Panc1 (cell line): ENCODE results near the gene PNPLA2. TPM values are rescaled to one million over a fixed set of nuclear protein-coding genes. Genes with fewer than 3 reads are reported as not detected.

Experiments used
- ATAC-seq: fragments of 200-7000 bp; cut with Tn5 transposase; 2 replicates; pipeline ENCODE4 v1.9.1; 2020; ENCODE audit warnings: mild to moderate bottlenecking, moderate library complexity
- BruUV-seq: library from RNA; stranded (reverse); fragments of 400-500 nt; replicated peaks from 2 replicates; lab custom pipeline; 2021; lab: Mats Ljungman, UMichigan
- CTCF ChIA-PET: fragments of 300-600 bp; sonication (Branson Sonifier 250); formaldehyde crosslinking; loops from one replicate; lab custom pipeline; 2022; ENCODE audit warnings: antibody characterized with exemption; lab: Charles Lee
- POLR2A ChIA-PET: fragments of 300-600 bp; sonication (Branson Sonifier 250); formaldehyde crosslinking; loops from one replicate; lab custom pipeline; 2022; ENCODE audit warnings: antibody characterized with exemption; lab: Charles Lee
- DNase-seq: peaks from one replicate; pipeline ENCODE4 v3.0.0-alpha.2; 2010; ENCODE audit warnings: low read depth, low spot score
- H3K27ac ChIP-seq: 2 replicates; pipeline ENCODE4 v1.5.1; 2011; ENCODE audit warnings: mild to moderate bottlenecking, low read length, inconsistent platforms
- H3K27me3 ChIP-seq: fragments of 200-500 bp; sonication (Bioruptor generic); 2 replicates; pipeline ENCODE4 v1.6.0; 2014; ENCODE audit warnings: low read length, inconsistent platforms; ENCODE audit not compliant: control insufficient read depth, insufficient read depth
- H3K36me3 ChIP-seq: fragments of 200-500 bp; sonication (Bioruptor generic); 2 replicates; pipeline ENCODE4 v1.5.1; 2014; ENCODE audit warnings: inconsistent platforms, mild to moderate bottlenecking, low read length, moderate library complexity; ENCODE audit not compliant: control insufficient read depth, insufficient read depth
- H3K4me1 ChIP-seq: 2 replicates; pipeline ENCODE4 v1.5.1; 2011; ENCODE audit warnings: inconsistent platforms, mild to moderate bottlenecking, low read length, moderate library complexity; ENCODE audit not compliant: control insufficient read depth, insufficient read depth
- H3K4me3 ChIP-seq, 2 experiments: 2 replicates each; pipeline ENCODE4 v1.5.1; 2011 to 2012; ENCODE audit warnings: low read depth in 2 of 2, low read length in 2 of 2, mild to moderate bottlenecking in 2 of 2, inconsistent platforms in 1 of 2, moderate library complexity in 1 of 2
- H3K9me3 ChIP-seq: fragments of 200-500 bp; sonication (Bioruptor generic); 2 replicates; pipeline ENCODE4 v1.5.1; 2014; ENCODE audit warnings: low read depth, mild to moderate bottlenecking, inconsistent platforms, low read length, moderate library complexity; ENCODE audit not compliant: control insufficient read depth, insufficient read depth
- POLR2AphosphoS5 ChIP-seq: IDR thresholded peaks from 2 replicates; pipeline ENCODE4 v1.6.1; 2012; ENCODE audit warnings: mild to moderate bottlenecking, low read depth, low read length, moderate library complexity
- SIN3A ChIP-seq: IDR thresholded peaks from 2 replicates; pipeline ENCODE4 v1.6.1; 2012; ENCODE audit warnings: low read depth, mild to moderate bottlenecking, low read length, moderate library complexity, borderline replicate concordance; ENCODE audit not compliant: insufficient read depth
- TCF7L2 ChIP-seq: IDR thresholded peaks from 2 replicates; pipeline ENCODE4 v1.6.1; 2011; ENCODE audit warnings: mild to moderate bottlenecking, low read depth, low read length, inconsistent platforms
- in situ Hi-C: cut with HindIII; loops from 2 replicates; pipeline ENCODE4 v1.10.0; 2016; ENCODE audit warnings: low sequenced_read_pairs, low pct_unique_long_range_greater_than_20kb
- intact Hi-C: fragments of 100-400 bp; cut with micrococcal nuclease; formaldehyde crosslinking; loops from one replicate; pipeline ENCODE4 v1.10.0; 2022; ENCODE audit not compliant: unreplicated experiment
- total RNA-seq: library from RNA; stranded (reverse); gene quantifications from one replicate; pipeline ENCODE4 v1.2.1, GENCODE V29; 2021; ENCODE audit not compliant: unreplicated experiment
- TF ChIP-seq, protein P1 (sequence below): fragments of 450-650 bp; IDR thresholded peaks from 2 replicates; pipeline ENCODE4 v1.5.1; 2017; ENCODE audit warnings: mild to moderate bottlenecking
- TF ChIP-seq, protein P2 (sequence below), 2 experiments: IDR thresholded peaks; 2 replicates each; pipeline ENCODE4 v1.6.1; 2011 to 2012; ENCODE audit warnings: low read depth in 2 of 2, control low read depth in 1 of 2, low read length in 1 of 2, mild to moderate bottlenecking in 1 of 2, moderate library complexity in 1 of 2; ENCODE audit not compliant: insufficient read depth in 1 of 2

Gene PNPLA2
- total RNA-seq, 1 experiment from 2014 or later, result 244 TPM

DNA sequence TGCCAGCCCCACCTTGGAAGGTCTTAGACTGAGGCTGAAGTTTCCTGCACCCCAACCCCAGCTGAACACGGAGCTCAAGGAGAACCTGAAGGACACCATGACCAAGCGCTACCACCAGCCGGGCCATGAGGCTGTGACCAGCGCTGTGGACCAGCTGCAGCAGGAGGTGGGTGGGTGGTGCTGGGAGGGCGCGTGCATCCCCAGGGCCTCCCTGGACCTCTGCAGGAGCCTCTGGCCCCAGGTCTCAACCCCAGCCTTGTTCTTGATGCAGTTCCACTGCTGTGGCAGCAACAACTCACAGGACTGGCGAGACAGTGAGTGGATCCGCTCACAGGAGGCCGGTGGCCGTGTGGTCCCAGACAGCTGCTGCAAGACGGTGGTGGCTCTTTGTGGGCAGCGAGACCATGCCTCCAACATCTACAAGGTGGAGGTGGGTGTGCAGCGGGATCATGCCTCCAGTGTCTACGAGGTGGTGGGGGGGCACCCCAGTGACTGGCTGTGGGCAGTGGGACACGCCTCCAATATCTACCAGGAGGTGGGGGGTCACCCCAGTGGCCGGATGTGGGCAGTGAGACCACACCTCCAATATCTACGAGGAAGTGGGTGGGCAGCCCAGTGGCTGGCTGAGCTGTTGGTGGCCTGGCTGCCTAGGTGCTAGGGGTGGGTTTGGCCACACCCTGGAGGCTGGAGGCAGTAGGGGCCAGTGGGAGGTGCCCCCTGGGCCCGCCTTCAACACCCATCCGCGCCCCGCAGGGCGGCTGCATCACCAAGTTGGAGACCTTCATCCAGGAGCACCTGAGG, 18.7 kb downstream of the PNPLA2 start:
- POLR2A ChIA-PET, result interaction anchor here (0.6 kb wide), 2 partner anchors 10 to 27 kb away, joined by 5 to 6 read pairs; partner anchors contain the start of gene CRACR2B
- intact Hi-C loops (no loop called here), in situ Hi-C loops (no loop called here)
- Histone ChIP-seq H3K36me3 (peaks cover 5% of the 10 kb centered on the region; the same call in 1 of the 2 replicates), H3K9me3 (no peaks in the 10 kb centered on the region), H3K27me3 (no peaks in the 10 kb centered on the region), H3K4me3 (no peak overlapping the region; a peak in 1 of 4 replicates), H3K4me1 (peaks cover 63% of the 10 kb centered on the region), H3K27ac (peak overlapping the region; percentile 92)
- no TSS peak for BruUV-seq
- TF ChIP-seq, protein P1, sequence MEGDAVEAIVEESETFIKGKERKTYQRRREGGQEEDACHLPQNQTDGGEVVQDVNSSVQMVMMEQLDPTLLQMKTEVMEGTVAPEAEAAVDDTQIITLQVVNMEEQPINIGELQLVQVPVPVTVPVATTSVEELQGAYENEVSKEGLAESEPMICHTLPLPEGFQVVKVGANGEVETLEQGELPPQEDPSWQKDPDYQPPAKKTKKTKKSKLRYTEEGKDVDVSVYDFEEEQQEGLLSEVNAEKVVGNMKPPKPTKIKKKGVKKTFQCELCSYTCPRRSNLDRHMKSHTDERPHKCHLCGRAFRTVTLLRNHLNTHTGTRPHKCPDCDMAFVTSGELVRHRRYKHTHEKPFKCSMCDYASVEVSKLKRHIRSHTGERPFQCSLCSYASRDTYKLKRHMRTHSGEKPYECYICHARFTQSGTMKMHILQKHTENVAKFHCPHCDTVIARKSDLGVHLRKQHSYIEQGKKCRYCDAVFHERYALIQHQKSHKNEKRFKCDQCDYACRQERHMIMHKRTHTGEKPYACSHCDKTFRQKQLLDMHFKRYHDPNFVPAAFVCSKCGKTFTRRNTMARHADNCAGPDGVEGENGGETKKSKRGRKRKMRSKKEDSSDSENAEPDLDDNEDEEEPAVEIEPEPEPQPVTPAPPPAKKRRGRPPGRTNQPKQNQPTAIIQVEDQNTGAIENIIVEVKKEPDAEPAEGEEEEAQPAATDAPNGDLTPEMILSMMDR, result no peak
- peak; percentile 70 for TF ChIP-seq POLR2AphosphoS5
- TF ChIP-seq SIN3A, result peak; percentile 45; the same call in 1 of the 2 replicates
- TF ChIP-seq TCF7L2, result 0 out of 2 replicates have a peak, but pooled peaks have one; percentile 8
- peak; percentile 17 for ATAC-seq
- DNase-seq, result no peak
- CTCF ChIA-PET, result interaction anchor here (0.7 kb wide), 1 partner anchor 213 kb away, joined by 8 read pairs; no protein-coding TSS in a partner anchor

DNA sequence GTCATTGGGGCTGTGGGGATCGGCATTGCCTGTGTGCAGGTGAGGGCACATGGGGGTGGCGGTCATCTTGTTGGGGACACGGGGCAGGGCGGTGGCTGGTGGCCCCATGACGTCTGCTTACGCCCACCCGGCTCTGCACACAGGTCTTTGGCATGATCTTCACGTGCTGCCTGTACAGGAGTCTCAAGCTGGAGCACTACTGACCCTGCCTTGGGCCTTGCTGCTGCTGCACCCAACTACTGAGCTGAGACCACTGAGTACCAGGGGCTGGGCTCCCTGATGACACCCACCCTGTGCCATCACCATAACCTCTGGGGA, 19.2 kb downstream of the PNPLA2 start:
- CTCF ChIA-PET, result interaction anchor here (0.7 to 1.3 kb wide), 2 partner anchors 17 to 213 kb away, joined by 3 to 8 read pairs; no protein-coding TSS in a partner anchor
- H3K4me1 ChIP-seq, result peaks cover 63% of the 10 kb centered on the region
- peak; percentile 5 for ATAC-seq
- H3K27me3 ChIP-seq, result no peaks in the 10 kb centered on the region
- in situ Hi-C loops (no loop called here), intact Hi-C loops (no loop called here)
- DNase-seq, result no peak
- POLR2A ChIA-PET, result no interaction called here
- H3K27ac ChIP-seq, result peak overlapping the region; percentile 92
- peaks cover 5% of the 10 kb centered on the region; the same call in 1 of the 2 replicates for H3K36me3 ChIP-seq
- H3K9me3 ChIP-seq, result no peaks in the 10 kb centered on the region
- TF ChIP-seq, protein P1, result no peak
- TF ChIP-seq POLR2AphosphoS5, result peak; percentile 9; the same call in 1 of the 2 replicates
- no peak overlapping the region for H3K4me3 ChIP-seq
- no TSS peak for BruUV-seq

DNA sequence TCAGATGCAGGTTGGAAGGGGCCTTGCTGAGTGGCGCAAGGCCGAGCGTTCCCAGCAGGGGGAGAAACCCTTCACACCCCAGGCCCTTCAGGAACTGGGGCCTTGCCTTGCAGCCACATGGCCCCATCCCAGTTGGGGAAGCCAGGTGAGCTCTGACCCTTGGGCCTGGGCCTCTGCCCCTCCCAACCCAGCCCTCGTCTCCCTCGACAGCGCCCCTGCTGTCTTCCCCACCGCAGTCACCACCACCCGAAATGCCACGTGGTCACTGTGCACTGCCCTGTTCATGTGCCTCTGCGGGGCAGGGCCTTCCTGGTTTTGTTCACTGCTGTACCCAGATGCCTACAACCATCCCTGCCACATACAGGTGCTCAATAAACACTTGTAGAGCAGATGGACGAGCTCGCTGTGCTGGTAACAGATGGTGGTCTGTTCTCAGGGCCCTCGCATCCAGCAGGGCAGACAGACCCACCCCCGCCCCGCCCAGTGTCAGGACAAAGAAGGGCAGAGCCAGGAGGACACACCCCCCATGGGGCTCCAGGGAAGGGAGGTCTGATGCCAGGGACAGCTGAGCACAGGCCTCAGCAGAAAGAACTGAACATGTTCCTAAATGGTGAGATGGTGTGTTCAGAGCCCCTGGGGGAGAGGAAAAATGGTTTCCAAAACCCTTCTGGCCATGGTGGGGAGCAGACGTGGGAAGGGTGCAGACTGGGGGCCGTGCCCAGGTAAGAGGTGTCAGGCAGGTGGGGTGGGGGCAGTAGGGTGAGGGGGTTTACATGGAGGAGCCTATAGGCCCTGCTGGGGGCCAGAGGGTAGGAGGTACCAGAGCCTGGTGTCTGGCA, 19.9 kb downstream of the PNPLA2 start:
- DNase-seq (no peak), ATAC-seq (peak; percentile 44)
- H3K27ac ChIP-seq, result peak overlapping the region; percentile 92
- H3K27me3 ChIP-seq, result no peaks in the 10 kb centered on the region
- TF ChIP-seq, protein P1, result peak; percentile 91
- TF ChIP-seq TCF7L2 (0 out of 2 replicates have a peak, but pooled peaks have one; percentile 21), SIN3A (peak; percentile 95), POLR2AphosphoS5 (peak; percentile 78; the same call in 1 of the 2 replicates)
- TF ChIP-seq, protein P2, sequence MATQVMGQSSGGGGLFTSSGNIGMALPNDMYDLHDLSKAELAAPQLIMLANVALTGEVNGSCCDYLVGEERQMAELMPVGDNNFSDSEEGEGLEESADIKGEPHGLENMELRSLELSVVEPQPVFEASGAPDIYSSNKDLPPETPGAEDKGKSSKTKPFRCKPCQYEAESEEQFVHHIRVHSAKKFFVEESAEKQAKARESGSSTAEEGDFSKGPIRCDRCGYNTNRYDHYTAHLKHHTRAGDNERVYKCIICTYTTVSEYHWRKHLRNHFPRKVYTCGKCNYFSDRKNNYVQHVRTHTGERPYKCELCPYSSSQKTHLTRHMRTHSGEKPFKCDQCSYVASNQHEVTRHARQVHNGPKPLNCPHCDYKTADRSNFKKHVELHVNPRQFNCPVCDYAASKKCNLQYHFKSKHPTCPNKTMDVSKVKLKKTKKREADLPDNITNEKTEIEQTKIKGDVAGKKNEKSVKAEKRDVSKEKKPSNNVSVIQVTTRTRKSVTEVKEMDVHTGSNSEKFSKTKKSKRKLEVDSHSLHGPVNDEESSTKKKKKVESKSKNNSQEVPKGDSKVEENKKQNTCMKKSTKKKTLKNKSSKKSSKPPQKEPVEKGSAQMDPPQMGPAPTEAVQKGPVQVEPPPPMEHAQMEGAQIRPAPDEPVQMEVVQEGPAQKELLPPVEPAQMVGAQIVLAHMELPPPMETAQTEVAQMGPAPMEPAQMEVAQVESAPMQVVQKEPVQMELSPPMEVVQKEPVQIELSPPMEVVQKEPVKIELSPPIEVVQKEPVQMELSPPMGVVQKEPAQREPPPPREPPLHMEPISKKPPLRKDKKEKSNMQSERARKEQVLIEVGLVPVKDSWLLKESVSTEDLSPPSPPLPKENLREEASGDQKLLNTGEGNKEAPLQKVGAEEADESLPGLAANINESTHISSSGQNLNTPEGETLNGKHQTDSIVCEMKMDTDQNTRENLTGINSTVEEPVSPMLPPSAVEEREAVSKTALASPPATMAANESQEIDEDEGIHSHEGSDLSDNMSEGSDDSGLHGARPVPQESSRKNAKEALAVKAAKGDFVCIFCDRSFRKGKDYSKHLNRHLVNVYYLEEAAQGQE (IDR thresholded peaks at IDR 0.05; ENCODE audit: insufficient read depth in 1 of 2, low read depth in 2 of 2, low read length in 1 of 2), result no peak
- in situ Hi-C loops (no loop called here), intact Hi-C loops (no loop called here)
- no peaks in the 10 kb centered on the region for H3K9me3 ChIP-seq
- H3K4me3 ChIP-seq, result no peak overlapping the region; a peak in 1 of 4 replicates
- ChIA-PET CTCF (interaction anchor here (1.3 kb wide), 1 partner anchor 18 kb away, joined by 3 read pairs; no protein-coding TSS in a partner anchor), POLR2A (no interaction called here)
- peaks cover 5% of the 10 kb centered on the region; the same call in 1 of the 2 replicates for H3K36me3 ChIP-seq
- BruUV-seq, result TSS peak; percentile 52
- peaks cover 66% of the 10 kb centered on the region for H3K4me1 ChIP-seq
